ENCODE measurements around the gene ZNF165.

- TF ChIP-seq CTCF (IDR thresholded peaks at IDR 0.05; ENCODE audit: poor library complexity, severe bottlenecking) (no peak), REST (IDR thresholded peaks at IDR 0.05; ENCODE audit: borderline replicate concordance) (no peak), RAD21 (conservative IDR thresholded peaks at IDR 0.05) (no peak), POLR2AphosphoS5 (IDR thresholded peaks at IDR 0.05) (no peak), MXI1 (conservative IDR thresholded peaks at IDR 0.05; ENCODE audit: poor library complexity, severe bottlenecking) (no peak), EP300 (conservative IDR thresholded peaks at IDR 0.05; ENCODE audit: poor library complexity, severe bottlenecking) (no peak), EZH2 (IDR thresholded peaks at IDR 0.05; ENCODE audit: borderline replicate concordance, insufficient read depth, low read length, poor library complexity, severe bottlenecking) (no peak)
Measured at GRCh38 chr6:28134716-28135115, 54.3 kb downstream of the ZNF165 start.
